ENCODE data around the gene COX19.

- TF ChIP-seq CTCF (conservative IDR thresholded peaks at IDR 0.05 in 1 of 2, IDR thresholded peaks at IDR 0.05 in 1 of 2; ENCODE audit: low read depth in 1 of 2, low read length in 2 of 2) (no peak), EZH2 (IDR thresholded peaks at IDR 0.05; ENCODE audit: low read length, missing control alignments) (no peak)
Observed at GRCh38 chr7:982511-983003, 7.2 kb upstream of the COX19 start.

All from fibroblast of lung (primary cell).